KMS-11 (cell line): ENCODE data around the gene AKR1D1.

ENCODE experiments used
- H2AFZ ChIP-seq: fragments of 200-600 bp; sonication (generic); 2 replicates; pipeline ENCODE4 v1.6.1; 2016; ENCODE audit warnings: antibody characterized with exemption, mixed run types, low read depth
- H3K27ac ChIP-seq: fragments of 200-600 bp; sonication (generic); 2 replicates; pipeline ENCODE4 v1.6.1; 2016; ENCODE audit warnings: mild to moderate bottlenecking, mixed run types
- H3K27me3 ChIP-seq: fragments of 200-600 bp; sonication (generic); 2 replicates; pipeline ENCODE4 v1.6.1; 2017; ENCODE audit warnings: mild to moderate bottlenecking, low read depth, mixed run types, moderate library complexity; ENCODE audit not compliant: insufficient read depth
- H3K36me3 ChIP-seq: fragments of 200-600 bp; sonication (generic); 2 replicates; pipeline ENCODE4 v1.6.1; 2017; ENCODE audit warnings: mild to moderate bottlenecking, mixed run types; ENCODE audit not compliant: insufficient read depth
- H3K4me1 ChIP-seq: fragments of 200-600 bp; sonication (generic); 2 replicates; pipeline ENCODE4 v1.6.1; 2016; ENCODE audit warnings: mild to moderate bottlenecking, low read depth, mixed run types; ENCODE audit not compliant: poor library complexity, severe bottlenecking
- H3K4me2 ChIP-seq: fragments of 200-600 bp; sonication (generic); 2 replicates; pipeline ENCODE4 v1.7.0; 2016; ENCODE audit warnings: mild to moderate bottlenecking, mixed run types
- H3K4me3 ChIP-seq: fragments of 200-600 bp; sonication (generic); IDR thresholded peaks from 2 replicates; pipeline ENCODE4 v1.6.1; 2017; ENCODE audit warnings: low read depth, low read length, mixed read lengths; ENCODE audit not compliant: insufficient read depth
- H3K79me2 ChIP-seq: fragments of 200-600 bp; sonication (generic); 2 replicates; pipeline ENCODE4 v1.6.1; 2016; ENCODE audit warnings: low read depth, mixed run types; ENCODE audit not compliant: insufficient read depth
- H3K9ac ChIP-seq: fragments of 200-600 bp; sonication (generic); 2 replicates; pipeline ENCODE4 v1.6.1; 2016; ENCODE audit warnings: mild to moderate bottlenecking, mixed run types
- H4K20me1 ChIP-seq: fragments of 200-600 bp; sonication (generic); 2 replicates; pipeline ENCODE4 v1.6.1; 2016; ENCODE audit warnings: mild to moderate bottlenecking, mixed run types; ENCODE audit not compliant: insufficient read depth
- TF ChIP-seq, protein P1 (sequence below): fragments of 200-600 bp; sonication (generic); conservative IDR thresholded peaks from 2 replicates; pipeline ENCODE4 v1.6.1; 2017; ENCODE audit warnings: low read depth, mild to moderate bottlenecking, antibody characterized with exemption, low read length, moderate library complexity, mixed read lengths

AKR1D1 gene

DNA sequence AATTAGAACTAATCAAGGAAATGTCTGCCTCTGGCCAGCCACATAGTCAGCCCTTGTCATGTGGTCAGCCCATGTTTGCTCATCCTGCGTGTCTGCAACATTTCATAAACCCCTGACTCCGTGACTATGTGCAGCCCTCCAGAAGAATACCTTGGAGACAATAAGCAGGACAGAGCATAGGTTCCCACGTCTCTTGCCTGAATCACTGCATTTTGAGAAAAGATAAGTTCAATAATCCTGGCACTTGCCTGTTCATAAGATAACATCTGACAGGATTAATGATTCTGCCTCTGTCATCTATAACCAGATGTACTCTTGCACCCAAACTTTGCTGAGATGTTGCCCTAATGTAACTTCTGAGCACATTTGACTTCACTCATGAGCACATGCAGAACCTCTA is 78.4 kb downstream of the AKR1D1 start:
- TF ChIP-seq, protein P1, sequence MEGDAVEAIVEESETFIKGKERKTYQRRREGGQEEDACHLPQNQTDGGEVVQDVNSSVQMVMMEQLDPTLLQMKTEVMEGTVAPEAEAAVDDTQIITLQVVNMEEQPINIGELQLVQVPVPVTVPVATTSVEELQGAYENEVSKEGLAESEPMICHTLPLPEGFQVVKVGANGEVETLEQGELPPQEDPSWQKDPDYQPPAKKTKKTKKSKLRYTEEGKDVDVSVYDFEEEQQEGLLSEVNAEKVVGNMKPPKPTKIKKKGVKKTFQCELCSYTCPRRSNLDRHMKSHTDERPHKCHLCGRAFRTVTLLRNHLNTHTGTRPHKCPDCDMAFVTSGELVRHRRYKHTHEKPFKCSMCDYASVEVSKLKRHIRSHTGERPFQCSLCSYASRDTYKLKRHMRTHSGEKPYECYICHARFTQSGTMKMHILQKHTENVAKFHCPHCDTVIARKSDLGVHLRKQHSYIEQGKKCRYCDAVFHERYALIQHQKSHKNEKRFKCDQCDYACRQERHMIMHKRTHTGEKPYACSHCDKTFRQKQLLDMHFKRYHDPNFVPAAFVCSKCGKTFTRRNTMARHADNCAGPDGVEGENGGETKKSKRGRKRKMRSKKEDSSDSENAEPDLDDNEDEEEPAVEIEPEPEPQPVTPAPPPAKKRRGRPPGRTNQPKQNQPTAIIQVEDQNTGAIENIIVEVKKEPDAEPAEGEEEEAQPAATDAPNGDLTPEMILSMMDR = no peak
- no peaks in the 10 kb centered on the region for H3K27me3 ChIP-seq
- no peak overlapping the region for H3K27ac ChIP-seq
- no peaks in the 10 kb centered on the region for H3K36me3 ChIP-seq
- H4K20me1 ChIP-seq = no peaks in the 10 kb centered on the region
- no peak overlapping the region for H3K4me2 ChIP-seq
- no peak overlapping the region for H3K4me3 ChIP-seq
- no peaks in the 10 kb centered on the region for H3K79me2 ChIP-seq
- H3K4me1 ChIP-seq = no peaks in the 10 kb centered on the region
- no peak overlapping the region for H3K9ac ChIP-seq
- no peak overlapping the region for H2AFZ ChIP-seq

DNA sequence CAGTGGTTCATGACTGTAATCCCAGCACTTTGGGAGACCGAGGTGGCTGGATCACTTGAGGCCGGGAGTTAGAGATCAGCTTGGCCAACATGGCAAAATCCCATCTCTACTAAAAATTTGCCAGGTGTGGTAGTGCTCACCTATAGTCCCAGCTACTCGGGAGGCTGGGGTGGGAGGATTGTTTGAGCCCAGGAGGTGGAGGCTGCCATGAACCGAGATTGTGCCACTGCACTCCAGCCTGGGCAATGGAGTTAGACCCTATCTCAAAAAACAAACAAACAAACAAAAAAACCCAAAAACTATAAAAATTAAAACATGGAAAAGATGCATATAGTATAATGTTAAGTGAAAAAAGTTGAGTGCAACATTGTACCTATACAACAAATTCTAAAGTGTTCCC is 81.4 kb downstream of the AKR1D1 start:
- Histone ChIP-seq H3K9ac (no peak overlapping the region), H3K36me3 (no peaks in the 10 kb centered on the region), H3K4me1 (peaks cover 4% of the 10 kb centered on the region), H4K20me1 (no peaks in the 10 kb centered on the region), H3K4me2 (no peak overlapping the region), H3K79me2 (no peaks in the 10 kb centered on the region), H3K27ac (no peak overlapping the region), H3K4me3 (no peak overlapping the region), H2AFZ (no peak overlapping the region), H3K27me3 (no peaks in the 10 kb centered on the region)
- TF ChIP-seq, protein P1 = no peak

- Histone ChIP-seq H4K20me1 (no peaks in the 10 kb centered on the region), H3K36me3 (no peaks in the 10 kb centered on the region), H3K9ac (no peak overlapping the region), H3K27me3 (no peaks in the 10 kb centered on the region), H3K27ac (no peak overlapping the region), H2AFZ (no peak overlapping the region), H3K4me2 (no peak overlapping the region), H3K4me3 (no peak overlapping the region), H3K79me2 (no peaks in the 10 kb centered on the region), H3K4me1 (peaks cover 4% of the 10 kb centered on the region)
- TF ChIP-seq, protein P1 = no peak
These were observed 82.7 kb downstream of the AKR1D1 start for GRCh38 chr7:138158739-138159528.

DNA sequence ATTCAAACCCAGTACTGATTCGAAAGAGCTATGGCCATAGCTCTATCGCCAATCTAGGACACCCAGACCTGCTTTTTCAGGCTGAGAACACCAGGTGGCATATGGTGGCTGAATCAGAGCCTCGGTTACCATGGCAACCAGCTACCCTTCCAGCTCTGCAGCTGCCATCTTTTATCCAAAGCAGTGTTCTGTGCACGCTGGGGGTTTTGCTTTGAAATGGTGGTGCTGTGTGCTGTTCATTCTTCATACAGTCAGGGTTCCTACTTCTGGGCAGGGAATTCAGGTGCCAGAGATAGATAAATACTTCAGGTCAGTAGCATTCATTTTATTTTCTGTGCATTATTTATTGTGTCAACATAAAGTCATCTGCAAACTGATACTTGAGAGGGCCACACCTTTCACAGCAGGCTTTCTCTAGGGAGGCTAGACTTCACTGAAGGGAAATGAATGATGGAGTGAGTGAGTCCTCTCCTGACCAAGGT is 85.4 kb downstream of the AKR1D1 start:
- H3K9ac ChIP-seq = no peak overlapping the region
- no peaks in the 10 kb centered on the region for H3K79me2 ChIP-seq
- no peaks in the 10 kb centered on the region for H4K20me1 ChIP-seq
- no peak overlapping the region for H3K4me3 ChIP-seq
- peak overlapping the region; percentile 45 for H2AFZ ChIP-seq
- H3K27me3 ChIP-seq = no peaks in the 10 kb centered on the region
- no peaks in the 10 kb centered on the region for H3K36me3 ChIP-seq
- peaks cover 4% of the 10 kb centered on the region for H3K4me1 ChIP-seq
- TF ChIP-seq, protein P1 = peak; percentile 85
- no peak overlapping the region for H3K27ac ChIP-seq
- peak overlapping the region; percentile 2; the same call in 1 of the 2 replicates for H3K4me2 ChIP-seq
